ELR (cell line): Measurements from ENCODE around the gene ACTRT2.

Experiments used
- DNase-seq: peaks from one replicate; pipeline ENCODE4 v3.0.0-alpha.2; 2015; ENCODE audit warnings: low read depth

The ACTRT2 gene

GRCh38 chr1:3003039-3003940 lies 18.0 kb upstream of the ACTRT2 start:
- DNase-seq = no peak

DNA sequence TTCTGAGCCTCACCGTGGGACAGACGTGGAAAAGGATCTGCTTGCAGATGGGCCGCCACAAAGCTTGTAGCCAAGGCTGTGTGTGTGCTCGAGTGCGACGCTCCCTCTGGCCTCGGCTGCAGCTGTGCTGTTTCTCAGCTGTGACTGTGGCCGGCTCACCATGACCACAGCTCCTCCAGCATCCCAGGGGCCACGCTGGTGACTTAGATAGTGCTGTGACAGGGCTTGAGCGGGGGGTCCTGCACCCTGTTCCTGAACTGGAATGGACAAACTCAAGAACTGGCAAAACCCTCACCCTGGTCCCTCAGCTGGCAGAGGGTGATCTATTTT lies 17.4 kb upstream of the ACTRT2 start:
- DNase-seq = no peak

- no peak for DNase-seq
Observed at GRCh38 chr1:3004285-3005205, 16.7 kb upstream of the ACTRT2 start.

GRCh38 chr1:3005771-3006170 lies 15.5 kb upstream of the ACTRT2 start:
- DNase-seq = no peak

- no peak for DNase-seq
Observed at GRCh38 chr1:3007298-3008147, 13.7 kb upstream of the ACTRT2 start.

- no peak for DNase-seq
Observed at GRCh38 chr1:3009021-3009420, 12.2 kb upstream of the ACTRT2 start.

DNA sequence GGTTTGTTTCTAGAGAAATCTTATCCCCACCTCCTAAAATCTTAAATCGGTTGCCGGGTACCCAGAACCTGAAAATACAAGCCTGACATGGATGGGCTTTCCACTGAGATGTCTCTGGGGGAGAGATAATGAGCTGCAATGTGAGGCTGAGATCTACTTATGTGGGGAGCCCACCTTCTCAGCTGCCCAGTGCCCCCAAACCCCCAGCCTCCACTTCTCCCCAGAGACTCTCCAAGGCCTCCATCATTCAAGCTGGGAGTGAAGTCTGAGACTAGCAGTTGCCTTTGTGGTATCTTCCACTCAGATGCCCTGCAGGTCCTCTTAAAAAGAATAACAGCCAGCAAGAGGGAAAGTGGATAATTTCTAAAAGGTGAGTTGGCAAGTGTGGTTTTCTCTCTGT lies 11.7 kb upstream of the ACTRT2 start:
- DNase-seq = no peak

DNA sequence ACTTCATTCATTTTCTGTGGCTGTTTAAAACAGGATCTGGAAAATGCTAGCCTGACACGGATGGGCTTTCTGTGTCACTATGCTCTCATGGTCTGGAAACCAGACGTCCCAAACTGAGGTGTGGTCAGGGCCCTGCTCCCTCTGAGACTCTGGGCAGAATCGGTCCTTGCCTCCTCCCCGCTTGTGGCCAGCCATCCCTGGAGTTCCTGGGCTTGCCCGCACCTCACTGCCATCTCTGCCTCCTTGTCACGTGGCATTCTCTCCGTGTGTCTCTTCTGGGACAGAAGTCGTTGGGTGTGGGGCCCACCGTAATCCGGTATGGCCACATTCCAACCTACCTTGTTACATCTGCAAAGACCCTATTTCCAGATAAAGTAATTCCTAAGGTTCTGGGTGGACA lies 10.1 kb upstream of the ACTRT2 start:
- DNase-seq = no peak

GRCh38 chr1:3011631-3012455 lies 9.4 kb upstream of the ACTRT2 start:
- no peak for DNase-seq

GRCh38 chr1:3012456-3013291 lies 8.6 kb upstream of the ACTRT2 start:
- no peak for DNase-seq

DNA sequence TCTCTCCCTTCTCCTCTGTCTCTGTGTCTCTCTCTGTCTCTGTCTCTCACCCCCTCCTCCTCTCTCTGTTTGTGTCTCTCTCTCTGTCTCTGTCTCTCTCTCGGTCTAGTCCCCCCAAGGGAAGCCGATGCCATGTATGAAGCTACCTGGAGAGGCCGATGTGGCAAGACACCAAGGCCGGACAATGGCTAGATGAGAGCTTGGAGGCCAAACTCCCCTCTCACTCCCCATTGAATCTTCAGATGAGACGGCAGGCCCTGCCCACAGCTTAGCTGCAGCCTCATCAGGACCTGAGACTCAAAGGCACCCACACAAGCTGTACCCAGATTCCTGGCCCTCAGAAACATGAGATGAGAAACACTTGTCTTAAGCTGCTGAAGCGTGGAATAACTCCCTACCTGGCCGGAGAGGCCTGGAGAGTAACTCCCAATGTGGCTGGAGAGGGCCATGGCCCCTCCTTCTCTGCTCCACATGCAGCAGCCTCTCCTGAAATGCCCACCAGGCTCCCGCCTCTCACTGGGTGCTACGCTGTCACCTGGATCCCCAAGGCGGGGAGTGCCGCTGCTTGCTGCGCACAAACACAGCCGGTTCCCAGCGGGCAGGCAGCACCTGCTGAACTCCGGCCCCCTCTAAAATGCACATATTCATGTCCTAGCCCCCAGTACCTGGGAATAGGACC lies 7.8 kb upstream of the ACTRT2 start:
- DNase-seq = no peak

DNA sequence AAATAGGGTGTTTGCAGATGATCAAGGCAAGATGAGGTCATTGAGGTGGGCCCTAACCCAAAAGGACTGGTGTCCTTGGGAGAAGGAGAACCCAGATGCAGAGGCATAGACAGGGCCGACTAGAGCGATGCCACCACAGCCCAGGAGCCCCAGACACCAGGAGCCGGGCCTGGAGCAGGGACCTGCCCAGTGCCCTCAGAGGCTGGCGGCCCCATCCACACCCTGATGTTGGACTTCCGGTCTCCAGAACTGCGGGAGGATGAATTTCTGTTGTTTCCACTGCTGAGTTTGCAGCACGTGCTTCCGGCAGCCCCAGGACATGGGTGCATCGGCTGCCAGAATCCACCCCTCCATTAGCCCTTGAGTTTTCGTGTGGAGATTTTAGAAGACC lies 7.2 kb upstream of the ACTRT2 start:
- DNase-seq = no peak

GRCh38 chr1:3014443-3015268 lies 6.6 kb upstream of the ACTRT2 start:
- no peak for DNase-seq

DNA sequence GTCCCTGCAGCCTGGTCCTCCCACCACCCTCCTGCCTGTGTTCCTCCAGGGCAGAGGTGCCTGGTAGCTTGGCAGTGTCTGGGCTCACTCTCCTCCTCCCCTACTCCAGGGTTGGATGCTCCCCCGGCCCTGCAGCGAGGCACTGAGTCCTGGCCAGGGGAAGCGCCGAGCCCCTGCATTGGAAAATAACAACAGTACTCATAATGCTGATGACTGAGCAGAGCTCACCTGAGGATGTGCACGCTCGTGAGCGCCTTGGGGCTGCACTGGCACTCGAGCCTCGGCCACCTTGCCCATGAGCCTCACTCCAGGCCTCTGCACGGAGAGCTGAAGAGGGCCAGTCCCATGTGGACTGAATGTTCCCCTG lies 6.0 kb upstream of the ACTRT2 start:
- DNase-seq = no peak

GRCh38 chr1:3015744-3016143 lies 5.5 kb upstream of the ACTRT2 start:
- DNase-seq = no peak

DNA sequence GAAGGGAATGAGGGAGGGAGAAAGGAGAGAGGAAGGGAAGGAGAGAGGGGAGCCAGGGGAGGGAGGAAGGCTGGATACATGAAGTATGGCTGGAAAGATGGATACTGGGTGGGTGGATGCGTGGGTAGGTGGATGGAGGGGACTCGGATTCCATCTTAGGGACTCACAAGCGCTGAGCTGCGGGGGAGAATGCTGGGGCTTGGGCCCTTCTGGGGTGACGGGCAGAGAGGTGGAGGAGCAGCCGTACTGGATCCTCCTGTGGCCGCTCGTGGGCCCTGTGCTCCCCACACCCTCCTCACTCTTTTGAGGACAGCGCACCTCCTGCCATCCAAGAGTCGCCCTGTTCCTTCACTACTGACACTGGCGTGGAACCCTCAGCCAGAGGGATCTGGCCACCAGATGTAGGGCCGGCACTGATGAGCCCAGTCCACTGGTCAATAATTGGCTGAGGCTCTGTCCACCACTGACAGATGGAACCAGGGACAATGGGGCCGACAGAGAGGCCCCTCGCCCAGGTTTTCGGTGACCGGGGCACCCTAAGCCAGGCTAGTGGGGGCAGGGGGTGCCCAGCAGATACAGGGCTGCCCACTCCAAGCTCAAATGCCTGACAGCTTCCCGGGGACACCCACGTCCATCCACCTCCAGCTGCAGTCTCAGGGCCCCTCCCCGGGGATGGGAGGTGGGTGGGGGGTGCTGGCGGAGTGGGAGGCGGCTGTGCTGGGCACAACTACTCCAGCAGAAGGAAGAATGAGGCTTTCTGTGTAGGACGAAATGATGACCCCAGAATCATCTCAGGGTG lies 4.4 kb upstream of the ACTRT2 start:
- no peak for DNase-seq

GRCh38 chr1:3017440-3018050 lies 3.7 kb upstream of the ACTRT2 start:
- DNase-seq = no peak

DNA sequence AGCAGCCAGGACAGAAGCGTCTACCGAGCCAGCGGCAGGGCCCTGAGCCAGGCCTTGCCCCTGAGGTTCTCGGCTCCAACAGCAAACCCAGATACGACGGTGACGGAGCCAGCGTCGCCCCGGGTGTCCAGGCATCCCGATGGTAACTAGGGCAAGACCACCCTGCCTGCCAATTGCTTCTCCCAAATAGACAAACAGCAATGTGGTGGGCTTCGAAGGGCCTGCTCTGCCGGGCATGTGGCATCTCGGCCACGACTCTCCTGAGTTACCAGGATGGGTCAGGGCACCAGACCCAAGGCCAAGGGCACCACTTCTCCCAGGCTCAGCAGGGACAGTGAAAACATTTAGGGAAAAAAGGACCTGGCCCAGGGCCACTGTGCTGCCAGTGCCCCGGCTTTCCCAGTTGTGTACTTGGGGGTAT lies 3.2 kb upstream of the ACTRT2 start:
- no peak for DNase-seq
